HG03196 (cell line): Measurements from ENCODE around the gene COPS9.

ENCODE experiments used
- ATAC-seq: cut with Tn5 transposase; IDR thresholded peaks from one replicate; pipeline ENCODE4 v1.9.1; 2021; ENCODE audit not compliant: unreplicated experiment

Gene COPS9

GRCh38 chr2:240136013-240136670, at the start of gene COPS9:
Gene COPS9, minus strand, starts transcription at chr2:240136305. Its CDS starts 21 bp downstream, at chr2:240136284.
- peak; percentile 88 for ATAC-seq

GRCh38 chr2:240184656-240185055, 48.6 kb upstream of the COPS9 start:
- no peak for ATAC-seq

GRCh38 chr2:240183875-240184590, 47.9 kb upstream of the COPS9 start:
- no peak for ATAC-seq

GRCh38 chr2:240183006-240183874, 47.1 kb upstream of the COPS9 start:
- ATAC-seq: no peak

GRCh38 chr2:240182476-240182875, 46.4 kb upstream of the COPS9 start:
- ATAC-seq: no peak

- ATAC-seq: no peak
Measured at GRCh38 chr2:240182001-240182400, 45.9 kb upstream of the COPS9 start.

GRCh38 chr2:240179941-240180666, 44.0 kb upstream of the COPS9 start:
- no peak for ATAC-seq

- no peak for ATAC-seq
Measured at GRCh38 chr2:240179186-240179815, 43.2 kb upstream of the COPS9 start.

GRCh38 chr2:240178564-240178963, 42.5 kb upstream of the COPS9 start:
- no peak for ATAC-seq

GRCh38 chr2:240174496-240174895, 38.4 kb upstream of the COPS9 start:
- no peak for ATAC-seq

- no peak for ATAC-seq
Measured at GRCh38 chr2:240172071-240172895, 36.2 kb upstream of the COPS9 start.

GRCh38 chr2:240170883-240171282, 34.8 kb upstream of the COPS9 start:
- no peak for ATAC-seq

- ATAC-seq: no peak
Measured at GRCh38 chr2:240170354-240170735, 34.2 kb upstream of the COPS9 start.

- no peak for ATAC-seq
Measured at GRCh38 chr2:240169486-240170353, 33.6 kb upstream of the COPS9 start.

GRCh38 chr2:240168546-240169361, 32.6 kb upstream of the COPS9 start:
- ATAC-seq: no peak

GRCh38 chr2:240168041-240168440, 31.9 kb upstream of the COPS9 start:
- no peak for ATAC-seq

- no peak for ATAC-seq
Measured at GRCh38 chr2:240167588-240167880, 31.4 kb upstream of the COPS9 start.
